HepG2 (cell line): ENCODE measurements around the gene RPS25. TPM values are rescaled to one million over a fixed set of nuclear protein-coding genes. Genes with fewer than 3 reads are reported as not detected.
A peak's percentile ranks its signal among the peaks of the same experiment; 100 is the strongest.

Source experiments
- ARHGAP35 ChIP-seq: sonication (generic); formaldehyde crosslinking; IDR thresholded peaks from 2 replicates; pipeline ENCODE4 v1.9.0; 2022; ENCODE audit warnings: mild to moderate bottlenecking, inconsistent platforms, moderate library complexity, missing genetic modification reagents, borderline replicate concordance
- CEBPG ChIP-seq: IDR thresholded peaks from 2 replicates; pipeline ENCODE4 v1.6.1; 2016
- GFI1 ChIP-seq: sonication (generic); formaldehyde crosslinking; IDR thresholded peaks from 2 replicates; pipeline ENCODE4 v1.5.0; 2020; ENCODE audit warnings: missing genetic modification reagents, mild to moderate bottlenecking, borderline replicate concordance
- HDAC1 ChIP-seq: sonication (generic); formaldehyde crosslinking; IDR thresholded peaks from 2 replicates; pipeline ENCODE4 v1.5.1; 2020; ENCODE audit warnings: mild to moderate bottlenecking, missing genetic modification reagents
- HOXA3 ChIP-seq: sonication (generic); formaldehyde crosslinking; IDR thresholded peaks from 2 replicates; pipeline ENCODE4 v1.5.0; 2020; ENCODE audit warnings: missing genetic modification reagents
- KDM6A ChIP-seq: IDR thresholded peaks from 2 replicates; pipeline ENCODE4 v1.6.1; 2016; ENCODE audit warnings: low read depth
- KLF12 ChIP-seq: sonication (generic); formaldehyde crosslinking; IDR thresholded peaks from 2 replicates; pipeline ENCODE4 v1.4.0; 2020; ENCODE audit warnings: missing genetic modification reagents, borderline replicate concordance
- POLR2A ChIP-seq, 2 experiments: IDR thresholded peaks; 2 replicates each; pipeline ENCODE4 v1.6.1; 2011; ENCODE audit warnings: low read depth in 2 of 2, low read length in 2 of 2, mild to moderate bottlenecking in 1 of 2, moderate library complexity in 1 of 2; ENCODE audit not compliant: insufficient read depth in 1 of 2
- REL ChIP-seq: sonication (generic); formaldehyde crosslinking; conservative IDR thresholded peaks from 2 replicates; pipeline ENCODE4 v1.8.0; 2022; ENCODE audit warnings: mild to moderate bottlenecking, missing genetic modification reagents, moderate library complexity
- SRSF1 ChIP-seq: fragments of 200-400 bp; formaldehyde crosslinking; optimal IDR thresholded peaks from 2 replicates; pipeline ENCODE3; 2017; ENCODE audit warnings: mild to moderate bottlenecking, low read depth, low read length, moderate library complexity
- TOE1 ChIP-seq: sonication (generic); formaldehyde crosslinking; IDR thresholded peaks from 2 replicates; pipeline ENCODE4 v1.4.0; 2020; ENCODE audit warnings: mild to moderate bottlenecking, missing genetic modification reagents
- ZNF136 ChIP-seq: sonication (generic); formaldehyde crosslinking; IDR thresholded peaks from 2 replicates; pipeline ENCODE4 v1.8.1; 2022; ENCODE audit warnings: low read depth, mild to moderate bottlenecking, moderate library complexity, missing genetic modification reagents
- ZNF160 ChIP-seq: sonication (generic); formaldehyde crosslinking; IDR thresholded peaks from 2 replicates; pipeline ENCODE4 v1.8.0; 2022; ENCODE audit warnings: mild to moderate bottlenecking, inconsistent platforms, missing genetic modification reagents
- ZNF44 ChIP-seq: sonication (generic); formaldehyde crosslinking; IDR thresholded peaks from 2 replicates; pipeline ENCODE4 v1.5.1; 2020; ENCODE audit warnings: mild to moderate bottlenecking, missing genetic modification reagents
- polyA plus RNA-seq, 8 experiments: library from polyadenylated mRNA; depleted of rRNA in 3 of 8; stranded (reverse) in 7 of 8; unstranded in 1 of 8; fragments of >200 nt; fragmentation: Illumina TruSeq in 4 of 8; extraction: Trizol in 4 of 8; gene quantifications; 2 replicates each; pipeline versions ENCODE4 v1.2.1 to v1.2.3, GENCODE V29; 2011 to 2016; ENCODE audit warnings: low read depth in 4 of 8, missing spikeins in 1 of 8, mixed read lengths in 1 of 8; ENCODE audit not compliant: insufficient read depth in 1 of 8
- total RNA-seq, 5 experiments: library from RNA; depleted of rRNA; stranded (reverse); fragments of >200 nt; fragmentation: Illumina TruSeq; extraction: Trizol; gene quantifications; 2 replicates each; pipeline ENCODE4 v1.2.3, GENCODE V29; 2016; ENCODE audit warnings: low read depth in 1 of 5
- TF ChIP-seq, protein P1 (sequence below): sonication (generic); formaldehyde crosslinking; IDR thresholded peaks from 2 replicates; pipeline ENCODE4 v1.5.0; 2020; ENCODE audit warnings: mild to moderate bottlenecking, missing genetic modification reagents, borderline replicate concordance
- TF ChIP-seq, protein P2 (sequence below): sonication (generic); formaldehyde crosslinking; IDR thresholded peaks from 2 replicates; pipeline ENCODE4 v1.4.0; 2020; ENCODE audit warnings: missing genetic modification reagents, mild to moderate bottlenecking, borderline replicate concordance
- TF ChIP-seq, protein P3 (sequence below), 2 experiments: sonication (generic) in 1 of 2; formaldehyde crosslinking in 1 of 2; IDR thresholded peaks; 2 replicates each; pipeline versions ENCODE4 v1.5.1 to v1.6.1; 2011 to 2020; ENCODE audit warnings: borderline replicate concordance in 1 of 2, low read depth in 1 of 2, low read length in 1 of 2, mild to moderate bottlenecking in 1 of 2, missing genetic modification reagents in 1 of 2, moderate library complexity in 1 of 2

RPS25 gene
- total and polyA plus RNA-seq, 2 of the 13 experiments (the other 11 are each of a cell fraction or from before 2014, with no cell fraction given), result 839 to 1,415 TPM

DNA sequence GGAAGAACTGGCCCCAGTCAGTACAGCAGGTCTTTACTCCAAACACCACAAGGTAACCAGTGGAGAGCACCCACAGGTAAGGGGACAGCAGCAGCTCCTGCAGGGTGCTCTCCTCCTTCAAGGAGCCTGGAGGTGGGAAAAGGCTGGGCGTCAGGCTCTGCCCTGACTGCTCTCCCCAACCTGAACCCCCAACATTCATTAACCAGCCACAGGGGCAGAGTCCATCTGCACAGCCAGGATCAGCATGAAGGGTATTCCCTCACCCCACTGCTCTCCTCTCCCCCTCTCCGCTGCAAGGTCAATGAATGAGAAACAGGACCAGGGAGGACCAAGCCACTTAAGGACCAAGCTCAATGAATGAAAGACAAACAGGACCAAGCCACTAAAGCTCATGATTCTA is 8.8 kb upstream of the RPS25 start (continued):
- TF ChIP-seq, protein P1, sequence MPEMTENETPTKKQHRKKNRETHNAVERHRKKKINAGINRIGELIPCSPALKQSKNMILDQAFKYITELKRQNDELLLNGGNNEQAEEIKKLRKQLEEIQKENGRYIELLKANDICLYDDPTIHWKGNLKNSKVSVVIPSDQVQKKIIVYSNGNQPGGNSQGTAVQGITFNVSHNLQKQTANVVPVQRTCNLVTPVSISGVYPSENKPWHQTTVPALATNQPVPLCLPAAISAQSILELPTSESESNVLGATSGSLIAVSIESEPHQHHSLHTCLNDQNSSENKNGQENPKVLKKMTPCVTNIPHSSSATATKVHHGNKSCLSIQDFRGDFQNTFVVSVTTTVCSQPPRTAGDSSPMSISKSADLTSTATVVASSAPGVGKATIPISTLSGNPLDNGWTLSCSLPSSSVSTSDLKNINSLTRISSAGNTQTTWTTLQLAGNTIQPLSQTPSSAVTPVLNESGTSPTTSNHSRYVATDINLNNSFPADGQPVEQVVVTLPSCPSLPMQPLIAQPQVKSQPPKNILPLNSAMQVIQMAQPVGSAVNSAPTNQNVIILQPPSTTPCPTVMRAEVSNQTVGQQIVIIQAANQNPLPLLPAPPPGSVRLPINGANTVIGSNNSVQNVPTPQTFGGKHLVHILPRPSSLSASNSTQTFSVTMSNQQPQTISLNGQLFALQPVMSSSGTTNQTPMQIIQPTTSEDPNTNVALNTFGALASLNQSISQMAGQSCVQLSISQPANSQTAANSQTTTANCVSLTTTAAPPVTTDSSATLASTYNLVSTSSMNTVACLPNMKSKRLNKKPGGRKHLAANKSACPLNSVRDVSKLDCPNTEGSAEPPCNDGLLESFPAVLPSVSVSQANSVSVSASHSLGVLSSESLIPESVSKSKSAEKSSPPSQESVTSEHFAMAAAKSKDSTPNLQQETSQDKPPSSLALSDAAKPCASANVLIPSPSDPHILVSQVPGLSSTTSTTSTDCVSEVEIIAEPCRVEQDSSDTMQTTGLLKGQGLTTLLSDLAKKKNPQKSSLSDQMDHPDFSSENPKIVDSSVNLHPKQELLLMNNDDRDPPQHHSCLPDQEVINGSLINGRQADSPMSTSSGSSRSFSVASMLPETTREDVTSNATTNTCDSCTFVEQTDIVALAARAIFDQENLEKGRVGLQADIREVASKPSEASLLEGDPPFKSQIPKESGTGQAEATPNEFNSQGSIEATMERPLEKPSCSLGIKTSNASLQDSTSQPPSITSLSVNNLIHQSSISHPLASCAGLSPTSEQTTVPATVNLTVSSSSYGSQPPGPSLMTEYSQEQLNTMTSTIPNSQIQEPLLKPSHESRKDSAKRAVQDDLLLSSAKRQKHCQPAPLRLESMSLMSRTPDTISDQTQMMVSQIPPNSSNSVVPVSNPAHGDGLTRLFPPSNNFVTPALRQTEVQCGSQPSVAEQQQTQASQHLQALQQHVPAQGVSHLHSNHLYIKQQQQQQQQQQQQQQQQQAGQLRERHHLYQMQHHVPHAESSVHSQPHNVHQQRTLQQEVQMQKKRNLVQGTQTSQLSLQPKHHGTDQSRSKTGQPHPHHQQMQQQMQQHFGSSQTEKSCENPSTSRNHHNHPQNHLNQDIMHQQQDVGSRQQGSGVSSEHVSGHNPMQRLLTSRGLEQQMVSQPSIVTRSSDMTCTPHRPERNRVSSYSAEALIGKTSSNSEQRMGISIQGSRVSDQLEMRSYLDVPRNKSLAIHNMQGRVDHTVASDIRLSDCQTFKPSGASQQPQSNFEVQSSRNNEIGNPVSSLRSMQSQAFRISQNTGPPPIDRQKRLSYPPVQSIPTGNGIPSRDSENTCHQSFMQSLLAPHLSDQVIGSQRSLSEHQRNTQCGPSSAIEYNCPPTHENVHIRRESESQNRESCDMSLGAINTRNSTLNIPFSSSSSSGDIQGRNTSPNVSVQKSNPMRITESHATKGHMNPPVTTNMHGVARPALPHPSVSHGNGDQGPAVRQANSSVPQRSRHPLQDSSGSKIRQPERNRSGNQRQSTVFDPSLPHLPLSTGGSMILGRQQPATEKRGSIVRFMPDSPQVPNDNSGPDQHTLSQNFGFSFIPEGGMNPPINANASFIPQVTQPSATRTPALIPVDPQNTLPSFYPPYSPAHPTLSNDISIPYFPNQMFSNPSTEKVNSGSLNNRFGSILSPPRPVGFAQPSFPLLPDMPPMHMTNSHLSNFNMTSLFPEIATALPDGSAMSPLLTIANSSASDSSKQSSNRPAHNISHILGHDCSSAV, result no peak
- TF ChIP-seq ZNF160 (CRISPR knock-in tag) (no peak), HOXA3 (CRISPR knock-in tag) (no peak), GFI1 (CRISPR knock-in tag) (no peak), KDM6A (CRISPR knock-in tag) (0 out of 2 replicates have a peak, but pooled peaks have one; percentile 23), SRSF1 (no peak), TOE1 (CRISPR knock-in tag) (no peak), REL (CRISPR knock-in tag) (no peak), HDAC1 (CRISPR knock-in tag) (0 out of 2 replicates have a peak, but pooled peaks have one; percentile 34), ZNF44 (CRISPR knock-in tag) (no peak), KLF12 (CRISPR knock-in tag) (no peak), ARHGAP35 (CRISPR knock-in tag) (no peak), POLR2A (IDR thresholded peaks at IDR 0.05; ENCODE audit: insufficient read depth in 1 of 2, low read depth in 2 of 2, low read length in 2 of 2) (peak in 1 of 2 experiments; percentile 52; a peak in 2 of 4 replicates), CEBPG (CRISPR knock-in tag) (no peak), ZNF136 (CRISPR knock-in tag) (no peak)
- TF ChIP-seq, protein P2, sequence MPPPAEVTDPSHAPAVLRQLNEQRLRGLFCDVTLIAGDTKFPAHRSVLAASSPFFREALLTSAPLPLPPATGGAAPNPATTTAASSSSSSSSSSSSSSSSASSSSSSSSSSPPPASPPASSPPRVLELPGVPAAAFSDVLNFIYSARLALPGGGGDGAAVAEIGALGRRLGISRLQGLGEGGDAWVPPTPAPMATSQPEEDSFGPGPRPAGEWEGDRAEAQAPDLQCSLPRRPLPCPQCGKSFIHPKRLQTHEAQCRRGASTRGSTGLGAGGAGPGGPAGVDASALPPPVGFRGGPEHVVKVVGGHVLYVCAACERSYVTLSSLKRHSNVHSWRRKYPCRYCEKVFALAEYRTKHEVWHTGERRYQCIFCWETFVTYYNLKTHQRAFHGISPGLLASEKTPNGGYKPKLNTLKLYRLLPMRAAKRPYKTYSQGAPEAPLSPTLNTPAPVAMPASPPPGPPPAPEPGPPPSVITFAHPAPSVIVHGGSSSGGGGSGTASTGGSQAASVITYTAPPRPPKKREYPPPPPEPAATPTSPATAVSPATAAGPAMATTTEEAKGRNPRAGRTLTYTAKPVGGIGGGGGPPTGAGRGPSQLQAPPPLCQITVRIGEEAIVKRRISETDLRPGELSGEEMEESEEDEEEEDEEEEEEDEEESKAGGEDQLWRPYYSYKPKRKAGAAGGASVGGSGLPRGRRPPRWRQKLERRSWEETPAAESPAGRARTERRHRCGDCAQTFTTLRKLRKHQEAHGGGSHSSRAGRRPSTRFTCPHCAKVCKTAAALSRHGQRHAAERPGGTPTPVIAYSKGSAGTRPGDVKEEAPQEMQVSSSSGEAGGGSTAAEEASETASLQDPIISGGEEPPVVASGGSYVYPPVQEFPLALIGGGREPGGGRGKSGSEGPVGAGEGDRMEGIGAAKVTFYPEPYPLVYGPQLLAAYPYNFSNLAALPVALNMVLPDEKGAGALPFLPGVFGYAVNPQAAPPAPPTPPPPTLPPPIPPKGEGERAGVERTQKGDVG (CRISPR knock-in tag), result no peak
- TF ChIP-seq, protein P3, sequence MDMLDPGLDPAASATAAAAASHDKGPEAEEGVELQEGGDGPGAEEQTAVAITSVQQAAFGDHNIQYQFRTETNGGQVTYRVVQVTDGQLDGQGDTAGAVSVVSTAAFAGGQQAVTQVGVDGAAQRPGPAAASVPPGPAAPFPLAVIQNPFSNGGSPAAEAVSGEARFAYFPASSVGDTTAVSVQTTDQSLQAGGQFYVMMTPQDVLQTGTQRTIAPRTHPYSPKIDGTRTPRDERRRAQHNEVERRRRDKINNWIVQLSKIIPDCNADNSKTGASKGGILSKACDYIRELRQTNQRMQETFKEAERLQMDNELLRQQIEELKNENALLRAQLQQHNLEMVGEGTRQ (IDR thresholded peaks at IDR 0.05; ENCODE audit: low read depth, low read length), result no peak
- TF ChIP-seq, protein P3 (CRISPR knock-in tag; IDR thresholded peaks at IDR 0.05; ENCODE audit: borderline replicate concordance), result no peak
